Upper lobe of right lung (tissue), 1 donor: ENCODE results near the gene GSKIP. TPM values are rescaled to one million over a fixed set of nuclear protein-coding genes. Genes with fewer than 3 reads are reported as not detected.

Source experiments
- ATAC-seq: fragments of 200-7000 bp; cut with Tn5 transposase; one replicate; pipeline ENCODE4 v1.9.1; 2020; ENCODE audit warnings: mild to moderate bottlenecking, moderate library complexity
- DNase-seq: peaks from one replicate; pipeline ENCODE4 v3.0.0-alpha.2; 2020
- H3K27ac ChIP-seq: fragments of 200-600 bp; one replicate; pipeline ENCODE4 v1.8.0; 2022
- H3K27me3 ChIP-seq: fragments of 200-600 bp; one replicate; pipeline ENCODE4 v1.8.0; 2022; ENCODE audit warnings: mild to moderate bottlenecking
- H3K36me3 ChIP-seq: fragments of 200-600 bp; one replicate; pipeline ENCODE4 v1.8.0; 2022
- H3K4me1 ChIP-seq: fragments of 200-600 bp; one replicate; pipeline ENCODE4 v1.8.0; 2022
- H3K4me3 ChIP-seq: fragments of 200-600 bp; one replicate; pipeline ENCODE4 v1.8.0; 2022; ENCODE audit warnings: mild to moderate bottlenecking
- H3K9me3 ChIP-seq: fragments of 200-600 bp; one replicate; pipeline ENCODE4 v1.8.0; 2022
- intact Hi-C: fragments of 100-400 bp; cut with DNase I; formaldehyde crosslinking; loops from one replicate; pipeline ENCODE4 v1.11.0; 2022
- total RNA-seq: library from RNA; stranded (reverse); fragmentation: NEBNext Ultra II Directional; extraction: Animal tissue kit (Norgen Biotek cat#: 25700); gene quantifications from one replicate; pipeline ENCODE4 v1.2.1, GENCODE V29; 2021
- TF ChIP-seq, protein P1 (sequence below): fragments of 200-600 bp; IDR thresholded peaks from one replicate; pipeline ENCODE4 v1.8.0; 2022; ENCODE audit warnings: antibody characterized with exemption
- donor health status: DM: no; HTN: yes; CAD: no; lungs with severe emphysema.

Gene GSKIP
- total RNA-seq, 1 donor from 2014 or later, result 13.9 TPM

DNA sequence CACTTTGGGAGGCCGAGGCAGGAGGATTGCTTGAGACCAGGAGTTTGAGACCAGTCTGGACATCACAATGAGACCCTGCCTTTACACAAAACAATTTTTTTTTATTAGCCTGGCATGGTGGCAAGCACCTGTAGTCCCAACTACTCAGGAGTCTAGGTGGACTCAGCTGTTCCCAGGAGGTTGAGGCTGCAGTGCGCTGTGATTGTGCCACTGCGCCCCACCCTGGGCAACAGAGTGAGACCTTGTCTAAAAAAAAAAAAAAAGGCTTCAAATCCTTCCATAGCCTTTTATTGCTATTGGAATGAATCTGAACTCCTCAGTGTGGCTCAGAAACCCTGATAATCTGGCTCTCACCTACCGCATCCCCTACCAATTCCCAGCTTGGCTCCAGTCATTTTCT, 54.7 kb downstream of the GSKIP start:
- DNase-seq (no peak), ATAC-seq (no peak)
- Histone ChIP-seq H3K4me3 (no peak overlapping the region), H3K9me3 (no peaks in the 10 kb centered on the region), H3K4me1 (no peaks in the 10 kb centered on the region), H3K27me3 (no peaks in the 10 kb centered on the region), H3K27ac (no peak overlapping the region), H3K36me3 (no peaks in the 10 kb centered on the region)
- TF ChIP-seq, protein P1, sequence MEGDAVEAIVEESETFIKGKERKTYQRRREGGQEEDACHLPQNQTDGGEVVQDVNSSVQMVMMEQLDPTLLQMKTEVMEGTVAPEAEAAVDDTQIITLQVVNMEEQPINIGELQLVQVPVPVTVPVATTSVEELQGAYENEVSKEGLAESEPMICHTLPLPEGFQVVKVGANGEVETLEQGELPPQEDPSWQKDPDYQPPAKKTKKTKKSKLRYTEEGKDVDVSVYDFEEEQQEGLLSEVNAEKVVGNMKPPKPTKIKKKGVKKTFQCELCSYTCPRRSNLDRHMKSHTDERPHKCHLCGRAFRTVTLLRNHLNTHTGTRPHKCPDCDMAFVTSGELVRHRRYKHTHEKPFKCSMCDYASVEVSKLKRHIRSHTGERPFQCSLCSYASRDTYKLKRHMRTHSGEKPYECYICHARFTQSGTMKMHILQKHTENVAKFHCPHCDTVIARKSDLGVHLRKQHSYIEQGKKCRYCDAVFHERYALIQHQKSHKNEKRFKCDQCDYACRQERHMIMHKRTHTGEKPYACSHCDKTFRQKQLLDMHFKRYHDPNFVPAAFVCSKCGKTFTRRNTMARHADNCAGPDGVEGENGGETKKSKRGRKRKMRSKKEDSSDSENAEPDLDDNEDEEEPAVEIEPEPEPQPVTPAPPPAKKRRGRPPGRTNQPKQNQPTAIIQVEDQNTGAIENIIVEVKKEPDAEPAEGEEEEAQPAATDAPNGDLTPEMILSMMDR, result no peak
- intact Hi-C loops, result no loop called here

DNA sequence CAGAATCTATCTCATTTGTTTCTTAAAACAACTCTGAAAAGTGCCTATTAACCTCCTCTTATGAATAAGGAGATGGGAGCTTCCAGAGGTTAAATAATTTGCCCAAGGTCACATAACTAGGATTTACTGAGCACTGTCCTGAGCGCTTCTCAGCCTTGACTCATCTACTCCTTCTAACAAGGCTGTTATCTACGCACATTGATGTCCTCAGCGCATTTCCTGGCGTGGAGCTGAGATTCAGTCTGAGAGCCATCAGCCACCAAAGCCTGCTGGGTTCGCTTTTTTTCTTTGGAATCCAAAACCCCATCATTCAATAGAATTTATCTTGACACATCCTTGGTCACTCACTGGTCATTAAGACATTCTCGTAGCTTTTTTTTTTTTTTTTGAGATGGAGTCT, 57.9 kb downstream of the GSKIP start:
- DNase-seq, result no peak

DNA sequence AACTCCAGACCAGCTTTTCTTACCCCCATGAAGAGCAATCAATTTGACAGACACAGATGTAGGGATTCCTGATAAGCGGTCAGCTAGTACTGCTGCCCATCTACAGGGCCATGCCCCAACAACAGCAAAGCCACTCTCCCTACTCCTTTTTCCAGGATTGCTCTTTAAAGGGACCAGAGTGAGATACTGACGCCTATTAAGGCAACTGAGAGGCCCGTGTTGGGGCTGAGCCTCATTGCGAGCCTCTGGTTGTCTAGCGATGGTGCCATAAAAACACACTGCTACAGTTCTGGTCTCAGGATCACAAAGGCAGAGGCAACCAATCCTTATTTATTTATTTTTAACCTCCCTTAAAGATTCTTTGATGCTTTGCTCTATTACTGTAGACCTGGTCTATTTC, 59.7 kb downstream of the GSKIP start:
- H3K4me3 ChIP-seq, result no peak overlapping the region
- H3K36me3 ChIP-seq, result no peaks in the 10 kb centered on the region
- no peak for DNase-seq
- intact Hi-C loops, result no loop called here
- no peak overlapping the region for H3K27ac ChIP-seq
- ATAC-seq, result no peak
- H3K27me3 ChIP-seq, result no peaks in the 10 kb centered on the region
- no peaks in the 10 kb centered on the region for H3K9me3 ChIP-seq
- TF ChIP-seq, protein P1, result no peak
- peaks cover 7% of the 10 kb centered on the region for H3K4me1 ChIP-seq

More for the DNA sequence above, 57.9 kb downstream of the GSKIP start:
- Histone ChIP-seq H3K9me3 (no peaks in the 10 kb centered on the region), H3K36me3 (no peaks in the 10 kb centered on the region), H3K27me3 (no peaks in the 10 kb centered on the region), H3K4me1 (peaks cover 7% of the 10 kb centered on the region), H3K4me3 (no peak overlapping the region), H3K27ac (no peak overlapping the region)
- TF ChIP-seq, protein P1, result no peak
- intact Hi-C loops, result no loop called here
- no peak for ATAC-seq

DNA sequence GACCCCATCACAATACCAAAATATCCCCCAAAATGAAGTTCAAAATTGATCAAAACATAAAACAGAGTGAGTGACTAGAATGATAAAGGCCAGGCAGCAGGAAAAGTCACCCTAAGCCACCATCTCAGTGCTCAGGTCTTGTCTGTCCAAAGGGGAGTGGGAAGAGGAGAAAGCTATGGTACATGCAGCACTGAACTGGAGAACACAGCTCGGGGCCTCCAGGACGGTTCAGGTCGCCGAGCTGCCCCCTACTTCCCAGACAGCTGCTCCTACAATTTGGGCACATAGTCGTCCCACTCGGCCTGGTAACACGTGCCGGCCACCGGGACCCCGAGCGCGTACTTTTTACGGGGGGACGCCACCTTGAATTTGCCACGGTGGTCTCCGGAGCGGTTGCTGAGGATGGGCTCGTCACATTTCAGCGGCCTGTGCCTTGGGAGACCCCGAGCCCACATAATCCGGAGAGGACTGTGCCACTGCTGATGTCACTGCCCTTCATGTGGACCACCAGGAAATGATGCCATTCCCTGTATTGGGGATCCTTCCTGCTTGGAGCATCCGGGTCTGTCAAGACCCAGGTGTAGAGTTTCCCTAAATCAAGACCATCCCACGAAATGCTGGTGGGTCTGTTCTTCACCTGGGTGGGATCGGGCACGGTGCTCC, 60.3 kb downstream of the GSKIP start:
- no peak overlapping the region for H3K27ac ChIP-seq
- H3K4me1 ChIP-seq, result peaks cover 7% of the 10 kb centered on the region
- peak overlapping the region; percentile 50 for H3K4me3 ChIP-seq
- DNase-seq, result no peak
- TF ChIP-seq, protein P1, result no peak
- intact Hi-C loops, result no loop called here
- no peaks in the 10 kb centered on the region for H3K36me3 ChIP-seq
- H3K27me3 ChIP-seq, result no peaks in the 10 kb centered on the region
- no peaks in the 10 kb centered on the region for H3K9me3 ChIP-seq
- ATAC-seq, result peak; percentile 13

DNA sequence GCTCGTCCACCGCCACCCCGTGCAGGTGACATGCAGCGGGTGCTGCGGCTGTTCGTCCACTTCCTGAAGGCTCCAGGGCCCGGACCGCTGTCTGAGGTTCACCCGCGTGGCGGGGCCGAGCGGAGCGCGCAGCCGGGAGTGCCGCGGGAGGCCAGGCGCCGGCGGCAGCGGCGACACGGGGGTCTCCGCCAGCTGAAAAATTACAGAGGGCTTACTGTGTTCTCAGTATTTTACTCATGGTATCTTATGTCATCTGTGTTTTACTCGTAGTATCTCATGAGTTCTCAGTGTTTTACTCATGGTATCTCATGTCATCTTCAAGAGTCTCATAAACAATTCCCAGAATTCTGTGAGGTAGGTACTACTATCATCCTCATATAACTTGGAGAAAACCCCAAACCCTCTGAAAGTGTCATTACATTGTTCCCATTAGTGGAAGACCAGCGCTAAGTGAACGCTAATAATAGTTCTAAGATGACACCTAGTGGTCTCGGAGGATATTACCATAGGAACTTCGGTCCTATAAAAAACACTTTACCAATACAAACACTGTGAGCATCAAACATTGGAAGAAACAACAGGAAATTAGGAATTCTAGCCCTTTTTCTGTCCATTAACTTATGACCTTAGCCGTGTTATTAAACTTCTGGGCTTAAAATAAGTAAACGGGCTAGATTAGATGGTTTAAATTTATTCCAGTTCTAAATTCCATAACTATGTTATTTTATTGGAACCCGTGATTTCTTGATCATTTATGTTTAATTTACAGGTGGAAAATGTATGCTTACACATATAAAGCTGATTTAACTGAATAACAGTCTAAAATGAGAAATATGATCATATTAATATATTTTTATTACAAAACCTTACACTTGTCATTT, 61.0 kb downstream of the GSKIP start:
- H3K4me3 ChIP-seq, result peak overlapping the region; percentile 50
- H3K4me1 ChIP-seq, result peaks cover 7% of the 10 kb centered on the region
- TF ChIP-seq, protein P1, result peak; percentile 77
- H3K27me3 ChIP-seq, result no peaks in the 10 kb centered on the region
- H3K36me3 ChIP-seq, result no peaks in the 10 kb centered on the region
- no peak overlapping the region for H3K27ac ChIP-seq
- intact Hi-C loops, result no loop called here
- ATAC-seq (peak; percentile 97), DNase-seq (no peak)
- H3K9me3 ChIP-seq, result no peaks in the 10 kb centered on the region
